Stimulated activated CD8-positive, alpha-beta memory T cell treated with anti-CD3 and anti-CD28 coated beads, Interleukin-12 subunit alpha, Interleukin-12 subunit beta, amount 100 ng/mL, for 1 hour (primary cell): ENCODE results near the gene JARID2.
"Not testable (repeated sequence)": the region's sequence is repeated elsewhere in the genome, so short reads cannot be mapped to it uniquely, and the experiment has no call there.

ENCODE experiments used
- DNase-seq: peaks from one replicate; pipeline ENCODE4 v3.0.0-alpha.2; 2020; ENCODE audit warnings: low read depth

The JARID2 gene

GRCh38 chr6:15399641-15400470, 154.0 kb downstream of the JARID2 start:
- no peak for DNase-seq

- DNase-seq: no peak
Measured at GRCh38 chr6:15400572-15401004, 154.7 kb downstream of the JARID2 start.

GRCh38 chr6:15401120-15401519, 155.3 kb downstream of the JARID2 start:
- no peak for DNase-seq

GRCh38 chr6:15401769-15402250, 155.9 kb downstream of the JARID2 start:
- DNase-seq: no peak

GRCh38 chr6:15402406-15403045, 156.7 kb downstream of the JARID2 start:
- DNase-seq: no peak

- DNase-seq: no peak
Measured at GRCh38 chr6:15403094-15403755, 157.4 kb downstream of the JARID2 start.

- DNase-seq: no peak
Measured at GRCh38 chr6:15404685-15404980, 158.8 kb downstream of the JARID2 start.

GRCh38 chr6:15405129-15406068, 159.5 kb downstream of the JARID2 start:
- DNase-seq: no peak

GRCh38 chr6:15406452-15406851, 160.6 kb downstream of the JARID2 start:
- DNase-seq: no peak

GRCh38 chr6:15408008-15408407, 162.1 kb downstream of the JARID2 start:
- no peak for DNase-seq

GRCh38 chr6:15408758-15409157, 162.9 kb downstream of the JARID2 start:
- no peak for DNase-seq

GRCh38 chr6:15409301-15410125, 163.6 kb downstream of the JARID2 start:
- no peak for DNase-seq

GRCh38 chr6:15410126-15410391, 164.2 kb downstream of the JARID2 start:
- DNase-seq: no peak

- no peak for DNase-seq
Measured at GRCh38 chr6:15410752-15411151, 164.9 kb downstream of the JARID2 start.

- DNase-seq: no peak
Measured at GRCh38 chr6:15411766-15412165, 165.9 kb downstream of the JARID2 start.

GRCh38 chr6:15412767-15413166, 166.9 kb downstream of the JARID2 start:
- DNase-seq: no peak

- DNase-seq: no peak
Measured at GRCh38 chr6:15413466-15414234, 167.8 kb downstream of the JARID2 start.

GRCh38 chr6:15414235-15414612, 168.4 kb downstream of the JARID2 start:
- no peak for DNase-seq

GRCh38 chr6:15415622-15416021, 169.8 kb downstream of the JARID2 start:
- DNase-seq: not testable (repeated sequence)

GRCh38 chr6:15416932-15417509, 171.2 kb downstream of the JARID2 start:
- no peak for DNase-seq
